Pancreas (tissue), 10 donors: ENCODE measurements around the gene MEIS1. TPM values are rescaled to one million over a fixed set of nuclear protein-coding genes. Genes with fewer than 3 reads are reported as not detected.

ENCODE experiments used
- ATAC-seq, 4 donors: fragments of 200-7000 bp; cut with Tn5 transposase; one replicate each; pipeline versions ENCODE4 v1.8.0 to v1.9.1; 2020; ENCODE audit warnings: mild to moderate bottlenecking in 4 of 4, moderate library complexity in 4 of 4
- DNase-seq, 6 donors: peaks; one replicate each; pipeline ENCODE4 v3.0.0-alpha.2; 2020
- FAIRE-seq: peaks from 2 replicates; lab custom pipeline; 2012; peaks lifted over from hg19 to GRCh38; lab: Jason Lieb, UNC
- H3K27ac ChIP-seq, 4 donors: fragments of 200-600 bp; sonication (generic); 1 replicate in 3 of 4; 2 replicates in 1 of 4; pipeline versions ENCODE4 v1.5.0 to v1.8.0; 2020
- H3K27me3 ChIP-seq, 4 donors: fragments of 200-600 bp; one replicate each; pipeline ENCODE4 v1.8.0; 2021
- H3K36me3 ChIP-seq, 3 donors: fragments of 200-600 bp; sonication (generic) in 1 of 3; one replicate each; pipeline versions ENCODE4 v1.5.0 to v1.8.0; 2020 to 2021
- H3K4me1 ChIP-seq, 3 donors: fragments of 200-600 bp; one replicate each; pipeline ENCODE4 v1.8.0; 2021
- H3K4me3 ChIP-seq, 4 donors: fragments of 200-600 bp; sonication (generic) in 2 of 4; one replicate each; pipeline versions ENCODE4 v1.5.0 to v1.8.0; 2020 to 2021
- H3K9me3 ChIP-seq, 4 donors: fragments of 200-600 bp; one replicate each; pipeline ENCODE4 v1.8.0; 2021
- CTCF ChIP-seq, 4 donors: fragments of 200-600 bp; sonication (generic) in 3 of 4; IDR thresholded peaks; one replicate each; pipeline versions ENCODE4 v1.5.0 to v1.8.0; 2021; ENCODE audit warnings: antibody characterized with exemption in 4 of 4
- WGBS, 2 donors: extraction: QIAGEN DNeasy Blood & Tissue Kit; methylation state at CpG; one replicate each; pipeline ENCODE4 v1.1.7; 2013; 5-methylcytosine and 5-hydroxymethylcytosine counted together
- intact Hi-C, 3 donors: fragments of 100-400 bp; cut with DNase I; formaldehyde crosslinking; loops; one replicate each; pipeline versions ENCODE4 v1.11.1 to v1.14.2; 2022
- polyA plus RNA-seq, 2 donors: library from polyadenylated mRNA; stranded (reverse); fragments of 200-250 nt; gene quantifications; one replicate each; pipeline ENCODE4 v1.2.3, GENCODE V29; 2013
- total RNA-seq, 6 donors: library from RNA; stranded (reverse); fragmentation: NEBNext Ultra II Directional in 4 of 6; extraction: Animal tissue kit (Norgen Biotek cat#: 25700) in 4 of 6; gene quantifications; one replicate each; pipeline versions ENCODE4 v1.2.1 to v1.2.4, GENCODE V29; 2021 to 2023
- donor health status: healthy with polysubstance abuse.
- donor health status: DM: no; HTN: no; CAD: no; lungs with moderate emphysema.
- donor health status: DM: no; HTN: no; CAD: no.
- donor health status: control.
- donor health status: control.
- donor health status: Bipolar disorder and iron deficiency.
- donor health status: DM: yes; HTN: yes; CAD: no.
- donor health status: DM: no; HTN: no; CAD: no.
- donor health status: DM: no; HTN: no; CAD: no.
- donor health status: DM: yes; HTN: yes; CAD: no.

Gene MEIS1
- total and polyA plus RNA-seq, 8 donors = 41.3 to 129 (median 58.4) TPM

DNA sequence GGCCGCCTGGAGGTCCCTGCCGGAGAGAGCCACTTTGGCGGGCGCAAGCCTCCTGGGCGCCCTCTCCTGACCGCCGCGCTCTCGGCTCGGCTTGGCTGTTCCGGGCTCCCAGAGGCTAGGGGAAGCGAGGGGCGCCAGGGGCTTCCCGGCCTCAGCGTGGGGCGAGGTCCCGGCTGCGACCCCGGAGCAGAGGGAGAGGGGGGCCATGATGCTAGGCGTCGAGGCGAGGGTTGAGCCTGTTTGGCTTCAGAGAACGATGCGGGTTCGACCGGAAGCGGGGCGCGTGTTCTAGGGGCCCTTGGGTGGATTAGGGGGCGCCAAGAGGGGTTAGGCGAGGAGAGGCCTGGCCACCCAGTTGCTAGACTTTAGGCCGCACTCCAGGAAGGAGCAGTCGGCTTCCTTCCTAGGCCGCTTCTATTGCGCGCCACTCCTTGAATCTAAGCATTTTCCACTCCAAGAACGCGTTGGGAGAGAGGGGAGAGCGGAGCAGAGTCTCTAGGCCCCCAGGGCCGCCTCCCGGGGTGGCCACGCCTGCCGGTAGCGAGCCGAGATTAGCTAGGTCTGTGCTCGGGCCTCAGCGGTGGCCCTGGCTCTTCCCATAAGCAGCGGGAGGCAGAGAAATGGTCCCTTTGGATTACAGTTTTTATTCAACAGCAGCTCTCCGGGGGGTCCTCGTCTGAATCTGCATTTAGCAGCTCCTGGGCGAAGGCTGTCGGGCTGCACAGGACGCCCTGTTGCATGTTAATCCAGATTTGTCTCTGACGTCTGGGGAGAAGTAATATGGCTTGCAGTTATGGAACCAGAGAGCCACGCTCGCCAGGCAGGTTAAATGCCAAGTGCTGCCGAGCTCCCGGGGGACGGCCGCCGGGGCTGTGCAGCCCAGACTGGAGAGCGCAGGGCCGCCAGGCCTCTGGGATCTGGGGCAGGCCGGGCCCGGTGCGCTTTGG is 11.3 kb downstream of the MEIS1 start:
- Histone ChIP-seq H3K4me1 (peaks cover 23 to 33% (median 32%) of the 10 kb centered on the region in 3 donors), H3K27ac (peak overlapping the region; percentile 75 to 99 (median 92)), H3K9me3 (no peaks in the 10 kb centered on the region), H3K4me3 (peak overlapping the region; percentile 29 to 74 (median 54)), H3K27me3 (no peaks in the 10 kb centered on the region), H3K36me3 (peaks cover 0 to 7% (median 0%) of the 10 kb centered on the region in 3 donors)
- peak; percentile 62 to 87 (median 65) for DNase-seq
- intact Hi-C loops = loop anchor here in 1 of 3 donors (10.0 kb wide), 1 partner anchor 129 kb away; no protein-coding TSS in a partner anchor
- no peak for FAIRE-seq
- TF ChIP-seq CTCF (IDR thresholded peaks at IDR 0.05) = no peak
- ATAC-seq = peak; percentile 49 to 67 (median 60)
- 4 to 5% methylated on average over 60 to 66 of the region's 66 CpGs for whole genome bisulfite sequencing, 2 donors

DNA sequence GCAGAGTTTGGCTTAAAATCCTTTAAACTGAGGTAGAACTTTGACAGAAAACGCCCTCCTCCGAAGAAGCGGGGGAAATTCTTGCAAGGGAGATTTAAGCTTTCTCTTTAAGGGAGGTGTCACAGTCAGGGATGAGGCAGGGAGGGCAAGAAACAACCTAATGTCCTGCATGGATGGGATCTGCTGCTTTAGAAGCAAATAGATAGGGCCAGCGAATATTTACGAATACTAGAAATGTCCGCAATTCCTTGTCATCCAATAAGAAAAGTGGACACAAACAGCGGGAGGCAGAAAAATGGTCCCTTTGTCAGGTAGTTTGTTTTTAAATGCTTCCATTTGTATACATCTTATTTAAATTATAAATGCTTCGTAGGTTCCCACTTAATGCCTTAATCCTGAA is 12.0 kb downstream of the MEIS1 start:
- FAIRE-seq = no peak
- no peak for ATAC-seq
- H3K36me3 ChIP-seq = peaks cover 0 to 7% (median 0%) of the 10 kb centered on the region in 3 donors
- WGBS, 2 donors = 14 to 15% methylated on average over 8 of the region's 8 CpGs
- DNase-seq = no peak
- intact Hi-C loops = loop anchor here in 1 of 3 donors (10.0 kb wide), 1 partner anchor 128 kb away; no protein-coding TSS in a partner anchor
- no peaks in the 10 kb centered on the region for H3K9me3 ChIP-seq
- peaks cover 26 to 39% (median 37%) of the 10 kb centered on the region in 3 donors for H3K4me1 ChIP-seq
- H3K4me3 ChIP-seq = peak overlapping the region; percentile 29 to 74 (median 54)
- H3K27me3 ChIP-seq = no peaks in the 10 kb centered on the region
- TF ChIP-seq CTCF (IDR thresholded peaks at IDR 0.05) = no peak
- peak overlapping the region; percentile 75 to 99 (median 92) for H3K27ac ChIP-seq

DNA sequence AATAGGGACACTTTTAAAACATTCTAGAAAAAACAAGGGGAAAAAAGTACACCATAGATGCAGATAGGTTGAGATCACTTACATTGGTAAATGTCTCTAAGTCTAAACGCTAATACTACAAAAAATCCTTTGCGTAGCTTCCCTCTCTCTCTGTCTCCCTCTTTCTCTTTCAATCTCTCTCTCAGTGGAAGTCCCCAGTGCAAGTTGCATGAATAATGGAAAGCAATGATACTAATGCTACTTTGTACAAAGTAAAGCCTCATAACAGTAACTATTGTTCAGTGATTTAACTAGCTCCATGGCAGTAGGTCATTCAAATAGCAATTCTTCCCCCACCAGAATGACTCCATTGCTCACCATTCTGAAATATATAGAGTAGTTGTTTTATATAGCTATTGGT is 12.8 kb downstream of the MEIS1 start:
- no peaks in the 10 kb centered on the region for H3K27me3 ChIP-seq
- peak overlapping the region in 3 of 4 donors; percentile 36 to 74 (median 72) for H3K4me3 ChIP-seq
- H3K4me1 ChIP-seq = peaks cover 32 to 44% (median 43%) of the 10 kb centered on the region in 3 donors
- TF ChIP-seq CTCF (IDR thresholded peaks at IDR 0.05) = no peak
- peak overlapping the region in 3 of 4 donors; percentile 48 to 99 (median 94) for H3K27ac ChIP-seq
- no peak for ATAC-seq
- intact Hi-C loops = loop anchor here in 1 of 3 donors (10.0 kb wide), 1 partner anchor 127 kb away; no protein-coding TSS in a partner anchor
- FAIRE-seq = no peak
- WGBS, 2 donors = 18 to 19% methylated on average over 2 of the region's 2 CpGs
- DNase-seq = no peak
- H3K9me3 ChIP-seq = no peaks in the 10 kb centered on the region
- H3K36me3 ChIP-seq = peaks cover 0 to 7% (median 0%) of the 10 kb centered on the region in 3 donors

DNA sequence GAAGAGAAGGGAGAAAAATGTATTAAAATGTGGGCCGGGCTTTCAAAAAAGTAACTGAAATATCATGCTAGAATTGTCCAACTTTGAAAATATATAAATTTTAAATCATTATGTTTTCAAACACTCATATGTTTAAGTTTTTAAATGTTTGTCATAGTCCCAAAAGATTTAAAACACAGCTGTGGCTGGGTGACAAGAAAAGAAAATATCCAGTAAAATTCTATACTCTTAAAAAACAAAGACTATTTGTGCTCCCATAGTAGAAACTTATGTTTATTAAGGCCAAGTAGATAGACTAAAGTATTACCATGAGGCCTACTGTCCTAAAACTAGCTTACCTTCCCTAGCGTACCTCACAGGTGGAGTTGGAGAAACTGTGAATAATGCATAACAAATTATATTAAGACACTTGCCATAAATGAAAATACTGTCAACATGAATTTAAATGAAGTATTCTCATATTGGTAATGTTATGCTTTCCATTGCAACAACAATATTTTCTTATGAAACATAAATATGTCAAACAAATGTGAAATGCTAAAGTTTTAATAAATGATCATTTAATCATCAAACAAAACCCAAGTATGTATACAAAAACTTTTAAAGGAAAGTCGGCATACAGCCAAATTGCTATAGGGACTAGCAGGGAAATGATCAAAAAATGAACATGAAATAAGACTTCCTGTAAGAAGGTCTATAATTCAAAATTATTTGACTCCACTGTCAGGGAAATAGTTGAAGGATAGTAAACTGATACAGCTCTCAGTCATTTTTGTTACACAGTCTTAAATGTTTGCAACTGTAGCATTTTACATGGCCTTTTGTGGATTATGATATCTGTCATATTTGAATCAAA is 13.4 kb downstream of the MEIS1 start:
- H3K4me3 ChIP-seq = peak overlapping the region in 1 of 4 donors; percentile 72
- H3K36me3 ChIP-seq = peaks cover 0 to 7% (median 0%) of the 10 kb centered on the region in 3 donors
- no peaks in the 10 kb centered on the region for H3K9me3 ChIP-seq
- ATAC-seq (no peak), DNase-seq (no peak), FAIRE-seq (no peak)
- intact Hi-C loops = loop anchor here in 1 of 3 donors (10.0 kb wide), 1 partner anchor 126 kb away; no protein-coding TSS in a partner anchor
- TF ChIP-seq CTCF (IDR thresholded peaks at IDR 0.05) = no peak
- 35 to 44% methylated on average over 3 of the region's 3 CpGs for WGBS, 2 donors
- H3K4me1 ChIP-seq = peaks cover 38 to 49% (median 46%) of the 10 kb centered on the region in 3 donors
- peak overlapping the region in 3 of 4 donors; percentile 48 to 99 (median 94) for H3K27ac ChIP-seq
- H3K27me3 ChIP-seq = no peaks in the 10 kb centered on the region
